ENCODE data around the gene YARS2. TPM values are rescaled to one million over a fixed set of nuclear protein-coding genes. Genes with fewer than 3 reads are reported as not detected.

The YARS2 gene
- total RNA-seq, 4 donors from 2014 or later = 16.9 to 35.7 (median 19.8) TPM

GRCh38 chr12:32753605-32754004 lies 2.1 kb downstream of the YARS2 start:
- H3K4me3 ChIP-seq (ENCODE audit: low read depth, poor library complexity, severe bottlenecking) = no peak overlapping the region
- WGBS, 2 donors = 72 to 73% methylated on average over 4 of the region's 4 CpGs
- TF ChIP-seq CTCF (IDR thresholded peaks at IDR 0.05) (no peak), POLR2A (IDR thresholded peaks at IDR 0.05) (no peak)
- no peak for DNase-seq (ENCODE audit: low spot score in 2 of 2)
- intact Hi-C loops (cut with DNase I; ENCODE audit: low total_unique reads) = no loop called here

- intact Hi-C loops (cut with DNase I; ENCODE audit: low total_unique reads) = no loop called here
- WGBS, 2 donors = 93 to 95% methylated on average over 2 of the region's 2 CpGs
- no peak for DNase-seq (ENCODE audit: low spot score in 2 of 2)
- TF ChIP-seq POLR2A (IDR thresholded peaks at IDR 0.05) = no peak
- no peak for TF ChIP-seq CTCF (IDR thresholded peaks at IDR 0.05)
- no peak overlapping the region for H3K4me3 ChIP-seq (ENCODE audit: low read depth, poor library complexity, severe bottlenecking)
Observed at GRCh38 chr12:32743264-32743663, 12.4 kb downstream of the YARS2 start.

- intact Hi-C loops (cut with DNase I; ENCODE audit: low total_unique reads) = no loop called here
- DNase-seq (ENCODE audit: low spot score in 2 of 2) = no peak
- H3K4me3 ChIP-seq (ENCODE audit: low read depth, poor library complexity, severe bottlenecking) = no peak overlapping the region
- TF ChIP-seq CTCF (IDR thresholded peaks at IDR 0.05) (no peak), POLR2A (IDR thresholded peaks at IDR 0.05) (no peak)
- WGBS, 2 donors = 96 to 97% methylated on average over 10 of the region's 10 CpGs
Observed at GRCh38 chr12:32742133-32742532, 13.6 kb downstream of the YARS2 start.

- DNase-seq (ENCODE audit: low spot score in 2 of 2) = no peak
- no peak for TF ChIP-seq CTCF (IDR thresholded peaks at IDR 0.05)
- no peak overlapping the region for H3K4me3 ChIP-seq (ENCODE audit: low read depth, poor library complexity, severe bottlenecking)
- WGBS, 2 donors = 94 to 96% methylated on average over 2 of the region's 2 CpGs
- intact Hi-C loops (cut with DNase I; ENCODE audit: low total_unique reads) = no loop called here
Observed at GRCh38 chr12:32739279-32739678, 16.4 kb downstream of the YARS2 start.

GRCh38 chr12:32737715-32738114 lies 18.0 kb downstream of the YARS2 start:
- intact Hi-C loops (cut with DNase I; ENCODE audit: low total_unique reads) = no loop called here
- no peak for DNase-seq (ENCODE audit: low spot score in 2 of 2)
- TF ChIP-seq CTCF (IDR thresholded peaks at IDR 0.05) = no peak
- no peak for TF ChIP-seq POLR2A (IDR thresholded peaks at IDR 0.05)
- H3K4me3 ChIP-seq (ENCODE audit: low read depth, poor library complexity, severe bottlenecking) = no peak overlapping the region
- WGBS, 2 donors = 90 to 96% methylated on average over 2 of the region's 2 CpGs

- WGBS, 2 donors = 75 to 76% methylated on average over 3 of the region's 3 CpGs
- H3K4me3 ChIP-seq (ENCODE audit: low read depth, poor library complexity, severe bottlenecking) = no peak overlapping the region
- TF ChIP-seq POLR2A (IDR thresholded peaks at IDR 0.05) = no peak
- no peak for TF ChIP-seq CTCF (IDR thresholded peaks at IDR 0.05)
- intact Hi-C loops (cut with DNase I; ENCODE audit: low total_unique reads) = no loop called here
- no peak for DNase-seq (ENCODE audit: low spot score in 2 of 2)
Observed at GRCh38 chr12:32736445-32736844, 19.3 kb downstream of the YARS2 start.

Measured in lower leg skin (tissue), 4 donors.